Measurements from ENCODE around the gene REXO1. TPM values are rescaled to one million over a fixed set of nuclear protein-coding genes. Genes with fewer than 3 reads are reported as not detected.

REXO1 gene
- total and polyA plus RNA-seq, 2 experiments from 2014 or later, result 20.2 to 90.1 TPM

- no peaks in the 10 kb centered on the region for H3K9me2 ChIP-seq (ENCODE audit: insufficient read depth)
- H3K4me3 Mint-ChIP-seq, result peak overlapping the region; percentile 49; the same call in 1 of the 3 replicates
- H3K4me2 ChIP-seq, result peak overlapping the region; percentile 65; the same call in 1 of the 2 replicates
Observed at GRCh38 chr19:1853295-1854038, 5.2 kb upstream of the REXO1 start.

GRCh38 chr19:1852581-1853128 lies 4.4 kb upstream of the REXO1 start:
- Histone ChIP-seq H2AFZ (no peak overlapping the region), H4K20me1 (replicated peaks; ENCODE audit: insufficient read depth) (no peaks in the 10 kb centered on the region; the same call in 1 of the 2 replicates), H3K4me1 (ENCODE audit: insufficient read depth) (peaks cover 26% of the 10 kb centered on the region), H3K27me3 (ENCODE audit: insufficient read depth) (no peaks in the 10 kb centered on the region), H3K36me3 (ENCODE audit: insufficient read depth) (no peaks in the 10 kb centered on the region), H3K9me2 (ENCODE audit: insufficient read depth) (no peaks in the 10 kb centered on the region), H3K4me3 (peak overlapping the region; percentile 64; the same call in 1 of the 2 replicates), H3K27ac (ENCODE audit: low read depth) (no peak overlapping the region), H3K4me2 (peak overlapping the region; percentile 86), H3F3A (replicated peaks; ENCODE audit: low read depth) (peaks cover 25% of the 10 kb centered on the region), H3K79me2 (replicated peaks; ENCODE audit: insufficient read depth) (peaks cover 11% of the 10 kb centered on the region)
- Mint-ChIP-seq H3K27ac (no peak overlapping the region), H3K4me1 (peaks cover 39% of the 10 kb centered on the region), H3K36me3 (ENCODE audit: low read depth) (peaks cover 5% of the 10 kb centered on the region; the same call in 2 of the 3 replicates), H3K27me3 (ENCODE audit: insufficient read depth, low read depth, poor library complexity) (peaks cover 27% of the 10 kb centered on the region), H3K4me3 (0 out of 3 replicates have a peak overlapping the region, but pooled peaks have one; percentile 12), H3K9me3 (0 out of 3 replicates have a peak, but pooled peaks cover 2% of the 10 kb centered on the region)
- ATAC-seq, result no peak
- no peak for DNase-seq (ENCODE audit: low spot score)
- no peak for TF ChIP-seq POLR2AphosphoS5 (IDR thresholded peaks at IDR 0.05; ENCODE audit: low read depth)
- no peak for TF ChIP-seq NANOG (IDR thresholded peaks at IDR 0.05; ENCODE audit: borderline replicate concordance)
- no peak for TF ChIP-seq EZH2phosphoT487 (IDR thresholded peaks at IDR 0.05; ENCODE audit: unreplicated experiment)
- no peak for TF ChIP-seq CREB1 (CRISPR knock-in tag; IDR thresholded peaks at IDR 0.05; ENCODE audit: low read depth)
- TF ChIP-seq ETS1 (IDR thresholded peaks at IDR 0.05), result no peak
- no peak for TF ChIP-seq ZNF462 (CRISPR knock-in tag; IDR thresholded peaks at IDR 0.05)

More at GRCh38 chr19:1853295-1854038, 5.2 kb upstream of the REXO1 start:
- no peaks in the 10 kb centered on the region for H3K36me3 ChIP-seq (ENCODE audit: insufficient read depth)
- DNase-seq (ENCODE audit: low spot score) (peak; percentile 87), ATAC-seq (peak; percentile 8)
- H3K27ac ChIP-seq (ENCODE audit: low read depth), result no peak overlapping the region
- 0 out of 3 replicates have a peak, but pooled peaks cover 2% of the 10 kb centered on the region for H3K9me3 Mint-ChIP-seq
- peak overlapping the region; percentile 94 for H3K27ac Mint-ChIP-seq
- peaks cover 46% of the 10 kb centered on the region for H3K4me1 Mint-ChIP-seq
- no peak for TF ChIP-seq CREB1 (CRISPR knock-in tag; IDR thresholded peaks at IDR 0.05; ENCODE audit: low read depth)
- peak; percentile 79 to 88 for TF ChIP-seq CTCF (conservative IDR thresholded peaks at IDR 0.05; ENCODE audit: low read depth in 2 of 2)
- peaks cover 33% of the 10 kb centered on the region for H3K4me1 ChIP-seq (ENCODE audit: insufficient read depth)
- no peaks in the 10 kb centered on the region for H3K27me3 ChIP-seq (ENCODE audit: insufficient read depth)
- peaks cover 25% of the 10 kb centered on the region for H3F3A ChIP-seq (replicated peaks; ENCODE audit: low read depth)
- peaks cover 5% of the 10 kb centered on the region; the same call in 2 of the 3 replicates for H3K36me3 Mint-ChIP-seq (ENCODE audit: low read depth)
- H3K4me3 ChIP-seq, result no peak overlapping the region
- peaks cover 7% of the 10 kb centered on the region; the same call in 1 of the 2 replicates for H4K20me1 ChIP-seq (replicated peaks; ENCODE audit: insufficient read depth)
- peaks cover 29% of the 10 kb centered on the region for H3K27me3 Mint-ChIP-seq (ENCODE audit: insufficient read depth, low read depth, poor library complexity)
- no peak overlapping the region for H2AFZ ChIP-seq
- peaks cover 15% of the 10 kb centered on the region for H3K79me2 ChIP-seq (replicated peaks; ENCODE audit: insufficient read depth)
